ENCODE measurements around the gene TMEM185A.
"Not testable (repeated sequence)": the region's sequence is repeated elsewhere in the genome, so short reads cannot be mapped to it uniquely, and the experiment has no call there.

TMEM185A gene

DNA sequence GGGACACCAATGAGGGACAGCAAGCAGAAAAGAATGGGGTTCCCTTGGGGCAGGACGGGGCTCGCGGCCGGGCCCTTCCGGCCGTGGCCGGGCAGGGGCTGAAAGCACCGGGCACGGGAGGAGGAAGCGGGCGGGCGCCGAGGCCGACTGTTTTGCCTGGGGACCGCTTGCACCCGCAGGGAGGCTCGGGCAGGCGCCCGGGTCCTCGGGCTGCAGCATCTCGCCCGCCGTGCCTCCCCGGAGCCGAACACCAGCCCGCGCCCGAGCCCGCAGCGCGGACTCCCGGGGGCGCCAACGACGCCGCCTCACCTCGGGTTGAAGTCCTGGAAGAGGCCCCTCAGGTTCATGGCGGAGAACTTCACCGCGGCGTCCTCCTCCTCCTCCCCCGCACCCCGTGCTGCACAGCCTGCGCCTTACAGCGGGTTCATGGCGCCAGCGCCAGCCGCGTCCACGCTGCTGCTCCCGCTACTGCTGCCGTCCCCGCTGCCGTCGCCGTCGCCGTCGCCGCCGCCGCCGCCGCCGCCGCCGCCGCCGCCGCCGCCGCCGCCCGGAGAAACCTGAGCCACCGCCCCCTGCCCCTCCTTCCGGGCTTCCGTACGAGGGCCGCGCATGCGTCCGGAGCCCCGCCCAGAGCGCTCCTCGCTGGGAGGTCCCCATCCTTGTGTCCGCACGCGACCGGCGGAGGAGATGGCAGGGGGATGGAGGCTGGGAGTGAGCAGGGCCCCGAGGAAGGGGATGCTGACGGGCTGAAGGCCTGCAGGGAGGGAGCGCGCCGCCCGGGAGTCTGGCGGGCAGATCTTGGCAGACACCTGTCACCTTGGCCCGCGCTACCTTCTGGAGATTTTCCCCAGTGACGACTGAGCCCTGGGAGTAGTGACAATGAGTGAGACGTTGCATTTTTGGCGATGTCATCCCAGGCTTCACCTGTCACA lies at the start of gene TMEM185A:
Gene TMEM185A, minus strand, starts transcription at position 559 of the 932 bp plus-strand sequence. Its CDS starts 212 bp downstream, at position 347.
- in situ Hi-C loops (cut with HindIII; ENCODE audit: low sequenced_read_pairs), result no loop called here

DNA sequence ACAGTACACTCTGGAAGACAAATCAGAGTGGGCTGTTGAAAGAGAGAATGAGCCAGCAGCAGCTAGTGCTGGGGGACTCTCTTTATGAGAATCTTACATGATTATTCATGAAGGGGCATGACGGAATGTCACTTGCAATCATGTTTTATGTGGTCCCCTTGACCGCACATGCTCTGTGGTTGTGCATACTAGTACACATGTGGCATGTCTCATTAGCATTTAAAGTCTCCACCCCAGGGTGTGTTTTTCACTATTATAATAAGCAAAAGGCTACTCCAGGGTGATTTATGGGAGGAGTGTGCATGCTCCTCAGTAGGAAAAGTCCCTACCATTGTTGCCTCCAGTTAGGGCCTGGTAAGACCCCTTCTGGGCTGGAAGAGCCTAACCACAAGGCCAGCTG lies 49.6 kb upstream of the TMEM185A start:
- in situ Hi-C loops (cut with HindIII; ENCODE audit: low sequenced_read_pairs), result no loop called here

DNA sequence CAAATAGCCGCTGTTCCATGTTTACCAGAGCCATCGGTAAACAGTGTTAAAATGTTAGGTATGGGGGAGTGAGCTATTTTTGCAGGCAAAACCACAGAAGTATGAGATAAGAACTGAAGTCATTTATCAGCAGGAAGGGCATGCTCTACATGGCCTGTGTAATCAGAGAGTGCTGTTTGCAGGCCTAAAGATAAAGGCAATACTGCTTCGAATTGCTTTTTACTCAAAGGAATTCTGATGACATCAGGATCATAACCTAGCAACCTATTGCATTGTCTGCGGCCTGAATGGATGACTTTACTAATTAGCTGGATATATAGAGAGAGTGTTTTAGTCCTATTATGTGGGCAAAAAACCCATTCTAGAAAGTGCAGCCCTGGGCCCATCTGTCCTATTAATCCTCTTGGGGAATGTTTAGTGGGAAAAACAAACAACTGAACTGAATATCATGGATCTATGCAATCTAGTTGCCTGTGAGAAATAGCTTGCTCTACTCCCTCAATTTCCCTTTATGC lies 47.6 kb upstream of the TMEM185A start:
- in situ Hi-C loops (cut with HindIII; ENCODE audit: low sequenced_read_pairs), result not testable (repeated sequence)

DNA sequence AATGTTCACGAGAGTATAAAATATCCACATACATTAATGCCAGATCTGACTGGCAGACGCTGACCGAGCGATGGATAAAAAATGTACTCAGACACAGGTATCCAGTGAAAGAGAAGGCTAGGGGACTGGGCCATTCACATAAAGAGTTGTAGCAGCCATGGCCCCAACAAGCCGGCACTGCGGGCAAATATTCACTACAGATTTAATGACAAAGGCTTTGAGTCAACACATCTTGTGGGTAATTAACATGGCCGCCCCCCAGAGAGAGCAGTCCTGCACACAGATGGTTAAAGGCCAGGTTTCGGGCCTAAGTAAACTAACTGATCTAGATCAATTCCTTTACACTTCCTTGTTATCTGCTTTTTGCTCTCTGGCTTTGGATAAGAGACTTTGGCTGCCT lies 44.0 kb upstream of the TMEM185A start:
- in situ Hi-C loops (cut with HindIII; ENCODE audit: low sequenced_read_pairs), result not testable (repeated sequence)

DNA sequence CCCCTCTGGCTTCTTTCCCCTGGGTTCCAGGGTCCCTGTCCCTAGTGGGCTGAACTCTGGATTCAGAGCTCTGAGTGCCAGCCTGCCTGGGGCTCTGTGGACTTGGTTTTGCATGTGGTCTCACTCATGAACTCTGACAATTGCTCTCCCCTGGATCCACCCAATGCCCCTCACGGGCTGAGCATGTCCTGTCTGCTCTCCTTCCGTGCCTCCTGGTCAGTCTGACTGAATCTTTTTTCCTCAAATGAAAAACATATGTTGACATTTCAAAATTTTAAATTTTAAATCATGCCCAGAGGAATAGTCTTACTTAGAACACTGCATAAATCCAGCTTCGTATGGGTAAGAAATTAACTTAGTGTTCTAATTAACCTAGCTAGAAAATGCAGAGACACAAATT lies 43.5 kb upstream of the TMEM185A start:
- in situ Hi-C loops (cut with HindIII; ENCODE audit: low sequenced_read_pairs), result not testable (repeated sequence)

DNA sequence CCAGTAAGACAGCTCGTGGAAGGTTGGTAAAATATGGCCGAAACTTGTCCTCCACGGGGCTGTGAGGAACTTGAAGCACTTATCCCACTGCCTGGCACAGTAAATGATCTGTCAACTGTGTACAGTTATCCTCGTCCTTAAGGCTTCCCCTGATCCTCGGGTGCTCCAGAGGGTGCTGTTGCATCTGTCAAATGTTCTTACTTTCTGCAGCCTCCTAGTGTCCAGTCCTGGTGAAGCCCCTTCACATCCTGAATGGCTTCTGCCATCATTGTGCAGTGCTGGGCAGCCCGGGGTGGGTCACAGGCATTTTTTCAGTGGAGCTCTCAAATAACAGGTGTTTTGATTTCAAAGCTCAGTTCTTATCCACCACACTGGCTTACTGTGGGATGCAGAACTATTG lies 29.0 kb upstream of the TMEM185A start:
- in situ Hi-C loops (cut with HindIII; ENCODE audit: low sequenced_read_pairs), result not testable (repeated sequence)

DNA sequence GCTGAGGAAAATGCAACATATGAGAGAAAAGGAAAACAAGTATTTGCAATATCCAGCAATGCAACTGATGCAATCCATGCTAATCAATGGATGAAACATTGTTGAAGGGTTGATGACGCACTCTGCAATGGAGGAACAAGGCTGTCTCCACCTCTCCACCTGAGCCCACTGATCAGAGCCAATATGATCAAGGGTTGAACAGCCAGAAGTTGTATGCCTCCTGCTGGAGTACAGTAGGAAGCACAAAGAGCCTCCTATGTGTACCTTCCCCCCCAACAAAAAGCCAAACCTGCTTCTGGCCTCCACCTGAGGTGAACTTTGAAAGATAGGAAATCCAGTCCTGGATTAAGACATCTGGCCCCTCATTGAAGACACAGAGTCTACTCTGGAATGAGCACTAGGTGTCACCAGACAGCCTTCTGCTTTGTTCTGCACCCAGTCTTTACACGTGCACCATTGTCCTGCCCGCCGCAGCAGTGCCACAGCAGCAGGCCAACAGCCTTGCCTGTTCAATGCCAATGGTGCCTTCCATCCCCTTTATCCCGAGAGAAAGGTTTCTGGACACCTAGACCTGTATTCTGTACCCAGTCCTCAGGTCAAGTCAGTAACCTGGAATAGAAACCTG lies 24.8 kb upstream of the TMEM185A start:
- in situ Hi-C loops (cut with HindIII; ENCODE audit: low sequenced_read_pairs), result not testable (repeated sequence)

DNA sequence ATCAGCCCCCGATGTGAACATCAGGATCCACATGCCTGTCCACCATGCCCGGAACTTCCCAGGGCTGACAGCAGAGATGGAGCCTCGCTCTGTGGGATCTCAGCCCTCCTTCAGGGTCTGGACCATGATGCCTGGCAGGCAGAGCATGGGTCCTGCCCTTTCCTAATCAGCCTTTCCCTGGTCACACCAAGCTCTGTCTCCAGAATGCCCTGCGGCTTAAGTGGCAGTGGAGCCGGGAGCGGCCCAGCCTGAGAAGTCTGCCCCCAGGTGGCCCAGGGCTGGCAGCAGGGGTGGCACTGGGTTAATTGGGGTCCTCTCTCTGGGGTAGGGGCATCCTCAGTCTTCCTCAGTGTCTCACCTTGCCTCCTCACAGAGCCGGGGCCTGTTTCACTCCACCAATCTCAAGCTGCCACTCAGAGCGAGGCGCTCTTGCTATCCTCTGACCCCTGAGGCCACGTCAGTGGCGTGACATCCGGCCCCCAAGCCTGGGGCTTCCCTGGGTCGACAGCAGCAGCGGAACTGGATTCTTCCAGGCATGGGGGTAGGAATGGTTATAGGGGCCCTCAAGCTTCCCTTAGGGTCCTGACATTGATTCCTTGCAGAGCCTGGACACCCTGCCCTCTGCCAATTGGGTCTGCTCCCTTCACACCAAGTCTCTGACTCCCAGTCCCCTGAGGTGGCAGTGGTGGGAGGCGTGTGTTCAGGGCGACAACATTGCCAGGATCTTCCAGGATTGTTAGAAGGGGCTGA lies 20.8 kb upstream of the TMEM185A start:
- in situ Hi-C loops (cut with HindIII; ENCODE audit: low sequenced_read_pairs), result no loop called here

DNA sequence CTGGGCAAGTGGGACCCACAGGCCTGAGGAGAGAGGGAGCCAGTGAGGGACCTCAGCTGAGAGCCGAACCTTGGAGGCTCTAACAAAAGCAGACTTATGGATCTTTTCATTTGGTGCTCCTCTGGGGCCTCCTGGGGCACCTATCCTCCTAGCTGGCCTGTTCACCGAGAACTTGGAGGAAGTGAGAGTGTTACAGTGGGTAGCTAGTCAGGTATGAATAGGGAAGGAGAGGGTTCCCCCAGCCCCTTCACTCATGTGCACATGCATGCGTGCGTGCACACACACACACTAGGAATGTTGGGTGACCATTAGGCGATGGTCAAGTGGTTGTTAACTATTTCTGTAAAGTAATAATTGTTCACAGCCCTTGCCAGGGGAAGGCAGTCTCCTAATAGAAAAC lies 18.6 kb upstream of the TMEM185A start:
- in situ Hi-C loops (cut with HindIII; ENCODE audit: low sequenced_read_pairs), result no loop called here

DNA sequence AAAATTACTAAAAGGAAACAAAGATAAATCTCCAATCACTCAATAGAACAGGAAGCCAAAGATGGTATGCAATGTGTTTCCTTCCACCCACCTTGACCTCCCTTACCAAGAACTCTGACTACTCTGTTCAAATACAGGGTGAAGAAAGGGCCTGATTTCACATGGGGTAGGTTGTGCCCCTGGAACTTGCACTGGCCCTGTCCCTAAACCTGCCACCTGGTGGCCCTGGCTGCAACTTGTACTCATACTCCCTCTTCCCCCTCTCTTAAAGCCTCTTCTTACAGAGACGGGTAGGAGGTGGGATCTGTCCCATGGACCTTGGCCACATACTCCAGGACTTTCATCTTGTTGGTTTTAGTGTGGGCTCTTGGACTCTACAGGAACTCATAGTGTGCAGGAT lies 17.3 kb upstream of the TMEM185A start:
- in situ Hi-C loops (cut with HindIII; ENCODE audit: low sequenced_read_pairs), result no loop called here

DNA sequence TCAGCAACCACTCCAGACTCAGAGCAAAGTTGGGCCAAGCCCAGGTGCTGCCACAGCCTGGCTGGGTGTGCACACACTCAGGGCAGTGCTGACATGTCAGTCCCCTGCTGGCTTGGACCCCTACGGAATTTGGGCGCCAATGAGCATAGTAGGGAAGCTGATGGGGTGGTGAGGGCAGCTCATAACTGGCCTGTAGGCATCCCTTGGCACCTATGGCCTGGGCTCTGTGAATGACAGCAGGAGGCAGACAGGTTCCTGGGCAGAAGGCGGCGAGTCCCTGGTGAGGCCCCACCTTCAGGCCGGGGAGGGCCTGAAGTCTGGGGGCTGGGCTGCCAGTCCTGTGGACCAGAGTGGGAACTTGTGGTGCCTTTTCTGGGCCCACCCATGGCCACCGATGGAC lies 15.9 kb upstream of the TMEM185A start:
- in situ Hi-C loops (cut with HindIII; ENCODE audit: low sequenced_read_pairs), result no loop called here

DNA sequence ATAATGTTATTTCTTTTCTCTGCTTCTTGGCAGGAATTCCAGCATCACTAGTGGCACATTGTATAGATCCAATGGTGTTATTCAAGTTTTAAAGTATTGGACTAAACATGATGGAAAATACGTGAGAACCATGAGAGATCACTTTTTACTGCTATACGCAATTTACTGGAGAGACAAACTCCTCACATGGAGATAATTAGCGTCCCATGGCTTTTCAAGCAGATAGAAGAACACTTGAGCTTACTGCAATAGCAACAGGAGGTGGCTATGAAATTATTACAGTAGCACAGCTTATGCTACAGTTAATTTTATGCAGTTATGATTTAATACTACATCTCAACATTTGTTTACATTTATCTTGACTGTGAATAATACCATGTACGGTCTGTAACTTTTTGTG lies 11.9 kb upstream of the TMEM185A start:
- in situ Hi-C loops (cut with HindIII; ENCODE audit: low sequenced_read_pairs), result no loop called here

DNA sequence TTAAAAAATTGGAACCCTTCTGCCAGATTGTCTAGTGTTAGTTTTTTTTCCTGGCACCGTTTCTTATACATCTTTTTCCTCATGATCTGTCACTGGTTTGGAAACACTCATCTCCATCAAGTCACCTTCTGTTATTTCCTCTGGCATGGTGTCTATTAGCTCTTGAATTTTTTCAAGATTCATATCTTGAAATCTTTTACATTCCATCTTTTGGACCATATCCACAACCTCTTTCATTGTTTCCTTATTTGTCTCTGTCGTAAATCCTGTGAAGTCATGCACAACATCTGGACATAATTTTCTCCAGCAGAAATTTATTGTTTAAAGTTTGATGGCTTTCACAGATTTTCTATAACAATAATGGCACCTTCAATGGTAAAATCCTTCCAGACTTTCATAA lies 10.2 kb upstream of the TMEM185A start:
- in situ Hi-C loops (cut with HindIII; ENCODE audit: low sequenced_read_pairs), result no loop called here

DNA sequence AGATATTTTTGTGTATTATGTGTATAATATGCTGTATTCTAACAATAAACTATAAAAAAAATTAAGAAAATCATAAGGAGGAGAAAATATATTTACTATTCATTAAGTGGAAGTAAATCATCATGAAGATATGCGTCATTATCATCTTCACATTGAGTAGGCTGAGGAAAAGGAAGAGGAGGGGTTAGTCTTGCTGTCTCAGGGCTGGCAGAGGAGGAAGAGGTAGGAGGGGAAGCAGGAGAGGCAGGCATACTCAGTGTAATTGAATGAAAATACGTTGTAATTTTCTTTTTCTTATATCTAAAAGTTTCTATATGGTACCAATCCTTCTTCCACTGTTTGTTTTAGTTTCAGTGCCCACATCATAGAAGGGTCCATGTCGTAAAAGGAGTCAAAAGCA lies 9.8 kb upstream of the TMEM185A start:
- in situ Hi-C loops (cut with HindIII; ENCODE audit: low sequenced_read_pairs), result no loop called here

DNA sequence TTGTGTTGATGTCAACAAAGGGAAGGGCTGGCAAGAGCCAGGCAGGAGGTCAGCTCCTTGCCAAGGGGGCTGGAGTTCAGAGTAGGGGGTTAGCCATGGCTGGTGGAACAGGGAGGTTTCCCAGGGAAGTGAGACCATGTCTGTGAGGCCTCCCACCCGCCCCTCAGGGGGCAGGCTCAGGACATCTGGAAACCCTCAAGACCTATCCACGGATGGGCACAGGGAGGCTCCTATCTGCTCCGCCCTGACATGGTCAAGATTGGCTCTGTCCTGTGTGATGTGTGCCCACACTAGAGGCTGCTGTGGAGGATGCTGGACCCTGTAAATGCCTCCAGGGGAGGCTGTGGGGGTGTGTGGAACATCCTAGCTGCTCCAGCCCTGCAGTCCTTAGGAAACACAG lies 8.0 kb upstream of the TMEM185A start:
- in situ Hi-C loops (cut with HindIII; ENCODE audit: low sequenced_read_pairs), result no loop called here

DNA sequence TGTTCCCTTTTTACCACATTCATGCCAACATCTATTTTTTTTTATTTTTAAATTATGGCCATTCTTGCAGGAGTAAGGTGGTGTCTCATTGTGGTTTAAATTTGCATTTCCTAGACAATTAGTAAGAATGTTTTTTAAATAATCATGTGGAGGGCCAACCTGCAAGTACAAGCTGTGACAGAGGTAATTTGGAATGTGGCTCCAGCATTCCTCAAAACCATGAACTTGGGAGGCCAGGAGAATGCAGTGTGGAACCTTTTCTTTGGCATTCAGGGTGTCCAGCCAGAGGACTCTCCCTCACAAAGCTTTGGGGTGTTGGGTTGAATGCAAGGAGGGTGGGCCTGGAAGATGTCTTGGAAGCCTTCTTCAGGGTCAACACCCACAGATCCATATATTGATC lies 7.3 kb upstream of the TMEM185A start:
- in situ Hi-C loops (cut with HindIII; ENCODE audit: low sequenced_read_pairs), result no loop called here

DNA sequence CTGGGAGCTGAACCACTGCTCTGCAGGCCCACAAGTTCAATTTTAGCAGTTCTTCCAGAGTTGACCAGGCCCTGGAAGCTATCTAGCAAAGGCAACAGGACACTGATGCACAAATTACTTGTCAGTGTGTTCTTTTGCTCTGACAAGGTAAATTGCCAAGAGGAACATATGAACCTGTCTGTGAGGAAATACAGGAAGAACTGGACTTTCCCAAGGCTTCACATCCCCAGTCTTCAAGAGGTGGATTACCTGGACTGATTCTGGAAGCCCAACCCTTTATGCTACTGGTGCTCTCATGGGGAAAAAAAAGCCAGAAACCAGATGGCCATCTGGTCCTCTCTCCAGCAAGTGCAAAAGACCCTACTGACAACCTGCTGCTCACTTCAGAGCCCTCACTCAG lies 1.9 kb upstream of the TMEM185A start:
- in situ Hi-C loops (cut with HindIII; ENCODE audit: low sequenced_read_pairs), result no loop called here

DNA sequence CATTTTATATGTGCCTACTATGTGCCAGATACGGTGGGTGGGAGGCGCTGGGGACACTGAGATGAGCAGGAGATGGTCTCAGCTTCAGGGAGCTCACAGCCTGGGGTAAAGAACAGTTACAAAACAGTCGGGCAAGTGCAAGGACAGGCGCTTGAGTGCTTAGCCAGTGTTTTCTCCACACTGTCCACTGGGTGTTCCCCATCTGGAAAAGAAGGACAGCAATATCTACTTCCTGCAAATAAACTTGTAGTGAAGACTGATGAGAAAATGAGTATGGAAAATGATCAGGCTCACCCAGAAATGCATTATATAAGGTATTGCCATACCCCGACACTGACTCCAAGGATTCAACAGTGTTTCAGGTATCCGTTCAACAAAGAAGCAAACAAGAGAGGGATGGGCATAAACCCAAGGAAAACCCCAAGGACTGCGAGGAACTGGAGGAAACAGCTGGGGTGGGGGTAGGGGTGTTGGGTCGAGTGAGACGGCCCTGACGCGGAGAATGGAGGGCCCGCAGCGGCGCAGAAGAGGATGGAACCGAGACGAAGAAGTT lies 835 bp downstream of the TMEM185A start:
- in situ Hi-C loops (cut with HindIII; ENCODE audit: low sequenced_read_pairs), result no loop called here

DNA sequence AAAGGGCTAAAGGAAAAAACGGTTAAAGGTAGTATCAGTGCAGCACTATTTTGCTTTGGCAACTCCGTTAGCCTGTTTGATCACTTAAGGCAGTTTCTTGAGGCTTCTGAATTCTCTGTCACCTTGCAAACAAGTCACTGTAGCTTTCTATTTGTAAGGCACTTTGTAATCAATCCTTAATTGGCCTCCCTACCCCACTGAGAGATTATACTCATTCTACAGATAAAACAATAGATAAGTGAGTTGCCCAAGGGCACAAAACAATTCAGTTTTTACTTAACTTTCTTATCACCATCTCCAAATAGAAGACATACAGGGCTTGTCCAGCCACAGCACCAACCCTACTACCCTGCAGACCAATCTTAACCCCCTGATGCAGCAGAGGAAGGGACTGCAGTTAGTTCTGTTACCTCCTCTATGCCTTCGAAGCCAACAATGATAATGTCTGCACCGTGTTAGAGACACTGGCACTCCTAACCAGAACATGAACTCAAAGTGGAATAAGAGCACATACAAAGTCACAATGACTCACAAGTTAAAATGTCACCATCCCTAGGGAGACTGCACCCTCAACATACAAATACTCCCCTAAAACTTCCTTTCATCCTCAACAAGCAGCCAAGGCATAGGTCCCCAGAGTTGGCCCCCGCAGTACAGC lies 1.7 kb downstream of the TMEM185A start:
- in situ Hi-C loops (cut with HindIII; ENCODE audit: low sequenced_read_pairs), result no loop called here

DNA sequence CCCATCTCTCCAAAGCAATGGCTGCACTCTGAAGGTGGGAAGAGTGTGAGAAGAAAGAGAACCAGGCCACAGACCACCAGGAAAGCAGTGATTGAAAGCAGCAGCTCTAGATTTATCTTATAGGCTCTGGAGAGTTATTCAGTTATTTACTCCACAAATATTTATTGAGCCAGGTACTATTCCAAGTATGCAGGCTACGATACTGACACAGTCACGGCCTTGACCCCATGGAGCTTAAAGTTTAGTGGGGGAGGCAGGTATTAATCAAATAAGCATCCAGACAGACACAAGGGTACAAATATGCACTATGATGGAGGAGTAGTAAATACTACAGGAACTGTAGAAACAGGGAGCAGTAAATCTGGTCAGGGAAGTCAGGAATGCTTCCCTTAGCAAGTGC lies 2.8 kb downstream of the TMEM185A start:
- in situ Hi-C loops (cut with HindIII; ENCODE audit: low sequenced_read_pairs), result no loop called here

DNA sequence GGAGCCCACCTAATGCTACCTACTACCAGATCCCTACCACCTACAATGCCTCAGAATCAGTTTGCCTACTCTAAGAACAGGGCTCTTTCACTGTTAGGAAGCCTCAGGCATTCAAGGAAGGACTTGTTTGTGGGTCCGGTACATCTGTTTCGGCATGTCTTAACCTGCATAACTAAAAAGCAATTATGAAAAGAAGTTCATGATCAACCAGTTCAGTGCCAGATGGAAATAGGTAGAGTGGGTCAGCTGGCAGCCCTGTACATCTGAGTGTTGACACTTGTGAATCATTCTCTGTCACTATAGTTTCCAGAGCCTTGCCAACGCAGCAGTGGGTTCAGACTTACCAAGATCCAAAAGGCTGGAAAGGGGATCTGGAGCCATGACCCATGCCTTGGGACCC lies 3.3 kb downstream of the TMEM185A start:
- in situ Hi-C loops (cut with HindIII; ENCODE audit: low sequenced_read_pairs), result no loop called here
